ENCODE results near the gene MED22.
"Not testable (repeated sequence)": the region's sequence is repeated elsewhere in the genome, so short reads cannot be mapped to it uniquely, and the experiment has no call there.

The MED22 gene

GRCh38 chr9:133393399-133393798 lies 45.5 kb upstream of the MED22 start:
- TF ChIP-seq ZC3H10 (CRISPR knock-in tag; IDR thresholded peaks at IDR 0.05) (no peak), TOX (CRISPR knock-in tag; IDR thresholded peaks at IDR 0.05; ENCODE audit: borderline replicate concordance) (no peak), GLIS3 (CRISPR knock-in tag; IDR thresholded peaks at IDR 0.05) (no peak), CREB5 (CRISPR knock-in tag; IDR thresholded peaks at IDR 0.05; ENCODE audit: low read depth) (no peak), ZNF565 (CRISPR knock-in tag; conservative IDR thresholded peaks at IDR 0.05; ENCODE audit: low read depth) (no peak), POU6F1 (CRISPR knock-in tag; IDR thresholded peaks at IDR 0.05; ENCODE audit: borderline replicate concordance, low read depth) (no peak), OSR1 (CRISPR knock-in tag; IDR thresholded peaks at IDR 0.05) (no peak), ZNF70 (CRISPR knock-in tag; IDR thresholded peaks at IDR 0.05) (no peak)
- no peak for ATAC-seq

GRCh38 chr9:133392308-133392707 lies 44.4 kb upstream of the MED22 start:
- ATAC-seq, result not testable (repeated sequence)

GRCh38 chr9:133391449-133391848 lies 43.5 kb upstream of the MED22 start:
- not testable (repeated sequence) for ATAC-seq

GRCh38 chr9:133390713-133391112 lies 42.8 kb upstream of the MED22 start:
- TF ChIP-seq CREB5 (CRISPR knock-in tag; IDR thresholded peaks at IDR 0.05; ENCODE audit: low read depth), result no peak
- no peak for TF ChIP-seq ZNF8 (CRISPR knock-in tag; IDR thresholded peaks at IDR 0.05)
- TF ChIP-seq ZFP3 (CRISPR knock-in tag; IDR thresholded peaks at IDR 0.05), result no peak
- TF ChIP-seq POU6F1 (CRISPR knock-in tag; IDR thresholded peaks at IDR 0.05; ENCODE audit: borderline replicate concordance, low read depth), result no peak
- TF ChIP-seq SNAI2 (CRISPR knock-in tag; IDR thresholded peaks at IDR 0.05), result no peak
- no peak for TF ChIP-seq TOX (CRISPR knock-in tag; IDR thresholded peaks at IDR 0.05; ENCODE audit: borderline replicate concordance)
- no peak for TF ChIP-seq CSRNP3 (CRISPR knock-in tag; IDR thresholded peaks at IDR 0.05)
- TF ChIP-seq RARB (CRISPR knock-in tag; IDR thresholded peaks at IDR 0.05), result no peak
- TF ChIP-seq PATZ1 (CRISPR knock-in tag; IDR thresholded peaks at IDR 0.05; ENCODE audit: borderline replicate concordance), result no peak
- no peak for TF ChIP-seq ZC3H10 (CRISPR knock-in tag; IDR thresholded peaks at IDR 0.05)
- ATAC-seq, result no peak

- ATAC-seq, result no peak
- no peak for TF ChIP-seq ISL1 (CRISPR knock-in tag; IDR thresholded peaks at IDR 0.05)
- TF ChIP-seq GLIS3 (CRISPR knock-in tag; IDR thresholded peaks at IDR 0.05), result no peak
- no peak for TF ChIP-seq SNAI2 (CRISPR knock-in tag; IDR thresholded peaks at IDR 0.05)
- TF ChIP-seq ARNTL (CRISPR knock-in tag; IDR thresholded peaks at IDR 0.05; ENCODE audit: borderline replicate concordance, low read depth), result no peak
- no peak for TF ChIP-seq CSRNP3 (CRISPR knock-in tag; IDR thresholded peaks at IDR 0.05)
- TF ChIP-seq ZNF8 (CRISPR knock-in tag; IDR thresholded peaks at IDR 0.05), result no peak
- TF ChIP-seq CSDC2 (CRISPR knock-in tag; IDR thresholded peaks at IDR 0.05), result no peak
- TF ChIP-seq TSHZ2 (CRISPR knock-in tag; IDR thresholded peaks at IDR 0.05), result no peak
- TF ChIP-seq PPARA (CRISPR knock-in tag; IDR thresholded peaks at IDR 0.05; ENCODE audit: borderline replicate concordance), result no peak
- no peak for TF ChIP-seq BACH2 (CRISPR knock-in tag; IDR thresholded peaks at IDR 0.05; ENCODE audit: borderline replicate concordance)
- TF ChIP-seq ESRRG (CRISPR knock-in tag; IDR thresholded peaks at IDR 0.05), result no peak
- TF ChIP-seq RARB (CRISPR knock-in tag; IDR thresholded peaks at IDR 0.05), result no peak
Observed at GRCh38 chr9:133389562-133389961, 41.6 kb upstream of the MED22 start.
